ENCODE data around the gene IL1F10.

IL1F10 gene

DNA sequence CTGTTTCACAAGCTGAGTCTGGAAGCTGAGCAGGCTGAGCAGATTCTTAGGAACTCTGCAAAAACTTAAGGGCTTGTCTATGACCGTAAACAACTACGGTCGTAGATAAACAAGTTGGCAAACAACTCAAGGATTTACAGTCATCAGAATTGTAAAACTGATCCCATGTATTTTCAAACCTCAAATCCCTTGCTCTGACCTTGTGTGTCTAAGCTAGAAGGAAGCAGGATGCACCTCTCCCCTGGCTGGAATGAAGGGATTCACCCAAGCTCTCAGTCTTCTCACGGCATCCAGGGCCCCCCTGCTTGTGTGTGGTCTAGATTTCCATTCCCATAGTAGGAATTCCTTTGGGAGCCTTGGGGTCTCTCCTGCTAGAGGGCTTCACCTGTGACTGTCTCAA, 47.2 kb downstream of the IL1F10 start:
- DNase-seq: no peak

DNA sequence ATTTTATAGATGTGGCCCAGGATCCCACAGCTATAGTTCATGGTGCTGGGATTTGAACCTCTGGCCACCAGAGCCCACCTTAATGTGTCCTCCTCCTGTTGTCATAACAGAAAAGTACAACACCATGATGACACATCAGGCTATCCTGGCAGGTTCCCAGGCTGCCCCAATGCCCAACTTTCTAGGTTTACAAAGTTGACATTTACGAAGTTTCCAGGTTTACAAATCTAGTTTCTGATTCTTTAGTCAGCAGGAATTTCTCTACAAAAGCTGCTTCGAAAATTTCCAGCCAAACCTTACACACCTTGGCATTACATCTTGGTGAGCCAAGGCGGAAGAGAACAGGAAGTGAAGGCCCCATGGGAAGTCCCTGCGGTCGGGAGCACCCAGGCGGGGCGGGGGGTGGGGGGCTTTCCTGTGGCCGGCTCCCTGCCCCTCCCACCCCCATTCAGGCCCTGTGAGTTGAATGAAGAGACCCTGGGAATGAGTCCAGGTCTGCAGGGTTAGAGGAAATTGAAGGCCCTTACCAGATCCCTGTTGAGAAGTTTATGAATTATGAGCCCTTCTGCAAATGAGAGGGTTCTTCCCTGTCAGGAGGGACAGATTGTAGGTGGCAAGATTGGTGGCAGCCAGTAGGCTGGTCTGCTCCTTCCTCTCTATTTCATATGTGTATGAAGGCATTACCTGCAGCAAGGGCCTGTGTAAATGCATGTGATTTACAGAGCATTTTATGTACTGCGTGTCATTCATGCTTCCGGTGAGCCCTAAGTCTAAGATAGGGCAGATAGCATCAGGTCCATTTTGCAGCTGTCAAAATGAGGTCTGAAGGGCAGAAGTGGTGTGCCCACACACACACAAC, 48.6 kb downstream of the IL1F10 start:
- DNase-seq: no peak

DNA sequence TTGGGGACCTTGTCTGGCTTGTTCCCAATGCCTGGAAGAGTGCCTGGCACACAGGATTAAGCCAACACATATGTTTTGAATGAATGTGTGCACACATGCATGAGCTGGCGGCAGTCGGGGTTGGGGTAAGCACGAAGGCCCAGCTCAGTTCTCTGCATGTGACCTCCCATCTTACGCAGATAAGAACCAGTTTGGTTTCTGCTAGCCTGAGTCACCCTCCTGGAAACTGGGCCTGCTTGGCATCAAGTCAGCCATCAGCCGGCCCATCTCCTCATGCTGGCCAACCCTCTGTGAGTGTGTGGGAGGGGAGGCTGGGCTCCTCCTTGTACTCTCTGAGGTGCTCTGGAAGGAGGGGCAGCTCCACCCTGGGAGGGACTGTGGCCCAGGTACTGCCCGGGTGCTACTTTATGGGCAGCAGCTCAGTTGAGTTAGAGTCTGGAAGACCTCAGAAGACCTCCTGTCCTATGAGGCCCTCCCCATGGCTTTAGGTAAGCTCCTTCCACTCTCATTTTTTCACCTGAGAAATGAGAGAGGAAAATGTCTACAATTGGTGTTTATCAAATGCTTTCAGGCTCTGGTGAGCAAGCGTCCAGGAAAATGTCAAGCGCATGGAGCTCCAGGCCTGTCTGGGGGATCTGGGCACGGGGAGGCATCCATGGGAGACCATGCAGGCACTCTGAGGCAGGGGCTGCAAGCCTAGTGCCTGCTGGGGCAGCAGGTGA, 49.9 kb downstream of the IL1F10 start:
- DNase-seq: no peak

DNA sequence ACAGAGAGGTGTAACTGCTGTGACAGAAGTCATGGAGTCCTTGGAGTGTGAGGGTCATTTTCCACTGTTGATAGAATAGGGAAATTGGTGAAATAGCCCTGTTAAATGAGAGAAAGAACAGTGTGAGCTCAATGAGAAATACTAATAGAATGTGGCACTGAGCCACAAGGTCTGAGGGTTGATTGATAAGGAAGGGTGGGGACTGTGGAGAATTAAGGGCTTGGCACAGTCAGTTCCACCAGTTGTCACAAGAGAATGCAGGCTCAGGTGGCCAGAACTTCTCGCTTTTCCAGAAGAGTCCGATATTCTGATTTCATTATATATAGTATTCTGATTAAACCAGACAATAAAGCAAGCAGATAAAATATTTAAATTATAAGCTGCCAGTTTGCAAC, 50.5 kb downstream of the IL1F10 start:
- no peak for DNase-seq

DNA sequence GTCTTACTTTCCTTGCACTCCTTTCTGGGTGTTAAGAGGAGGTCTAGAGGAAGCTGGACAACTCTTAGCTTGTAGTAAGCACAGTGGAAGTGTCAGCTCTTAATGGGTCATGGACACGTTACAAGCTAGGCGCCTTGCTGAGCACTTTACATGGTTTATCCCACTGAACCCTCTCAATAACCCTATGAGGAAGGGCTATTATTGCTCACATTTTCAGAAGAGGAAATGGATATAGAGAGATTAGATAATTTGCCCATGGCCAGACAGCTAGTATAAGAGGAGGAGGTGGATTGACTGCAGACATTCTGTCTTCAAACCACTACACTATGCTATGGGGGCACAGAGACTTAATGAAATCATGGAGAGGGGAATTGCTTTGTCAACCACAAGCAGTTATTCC, 51.3 kb downstream of the IL1F10 start:
- no peak for DNase-seq

DNA sequence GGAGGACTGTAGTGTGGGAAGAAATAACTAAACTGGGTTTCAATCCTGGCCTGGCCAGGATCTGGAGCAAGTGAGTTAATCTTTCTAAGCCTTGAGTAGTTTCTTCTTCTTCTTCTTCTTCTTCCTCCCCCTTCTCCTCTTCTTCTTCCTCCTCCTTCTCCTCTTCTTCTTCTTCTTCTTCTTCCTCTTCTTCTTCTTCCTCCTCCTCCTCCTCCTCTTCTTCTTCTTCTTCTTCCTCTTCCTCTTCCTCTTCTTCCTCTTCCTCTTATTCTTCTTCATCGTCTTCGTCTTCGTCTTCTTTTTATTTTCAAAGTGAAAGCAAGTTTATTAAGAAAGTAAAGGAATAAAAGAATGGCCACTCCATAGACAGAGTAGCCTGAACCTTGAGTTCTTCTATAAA, 53.1 kb downstream of the IL1F10 start:
- no peak for DNase-seq

DNA sequence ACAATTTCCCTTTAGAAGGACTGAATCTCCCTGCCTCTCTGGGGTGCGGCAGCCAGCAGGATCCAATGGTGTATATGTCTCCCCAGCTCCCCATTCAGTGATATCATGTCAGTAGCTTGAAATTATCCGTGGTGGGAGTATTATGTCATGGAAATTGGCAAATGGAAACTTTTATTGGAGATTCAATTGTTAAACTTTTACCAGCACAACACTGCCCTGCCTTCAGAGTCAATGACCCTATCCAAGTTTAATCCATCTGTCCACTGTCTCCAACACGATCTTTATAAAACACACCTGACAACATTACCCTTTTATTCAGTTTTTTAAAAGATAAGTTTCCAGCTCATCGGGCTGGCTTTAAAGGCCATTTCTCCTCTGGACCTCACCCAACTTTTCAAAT, 54.6 kb downstream of the IL1F10 start:
- DNase-seq: no peak

DNA sequence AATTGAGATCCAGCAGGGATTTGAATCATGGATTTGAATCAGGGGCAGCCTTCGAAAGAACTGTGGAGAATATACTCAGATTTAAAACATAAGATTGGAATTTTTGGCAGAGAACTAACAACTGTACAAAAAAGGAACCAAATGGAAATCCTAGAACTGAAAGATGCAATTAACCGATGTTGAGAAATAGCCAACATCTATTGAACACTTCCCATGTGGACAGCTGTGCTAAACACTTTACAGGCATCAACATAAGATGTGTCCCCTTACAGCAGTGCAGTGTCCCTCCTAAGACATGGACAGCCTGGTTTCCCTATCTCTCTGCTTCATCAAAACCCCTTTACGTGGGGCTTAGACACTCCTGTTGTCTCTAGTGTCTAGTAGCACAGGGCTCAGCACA, 56.0 kb downstream of the IL1F10 start:
- DNase-seq: no peak

DNA sequence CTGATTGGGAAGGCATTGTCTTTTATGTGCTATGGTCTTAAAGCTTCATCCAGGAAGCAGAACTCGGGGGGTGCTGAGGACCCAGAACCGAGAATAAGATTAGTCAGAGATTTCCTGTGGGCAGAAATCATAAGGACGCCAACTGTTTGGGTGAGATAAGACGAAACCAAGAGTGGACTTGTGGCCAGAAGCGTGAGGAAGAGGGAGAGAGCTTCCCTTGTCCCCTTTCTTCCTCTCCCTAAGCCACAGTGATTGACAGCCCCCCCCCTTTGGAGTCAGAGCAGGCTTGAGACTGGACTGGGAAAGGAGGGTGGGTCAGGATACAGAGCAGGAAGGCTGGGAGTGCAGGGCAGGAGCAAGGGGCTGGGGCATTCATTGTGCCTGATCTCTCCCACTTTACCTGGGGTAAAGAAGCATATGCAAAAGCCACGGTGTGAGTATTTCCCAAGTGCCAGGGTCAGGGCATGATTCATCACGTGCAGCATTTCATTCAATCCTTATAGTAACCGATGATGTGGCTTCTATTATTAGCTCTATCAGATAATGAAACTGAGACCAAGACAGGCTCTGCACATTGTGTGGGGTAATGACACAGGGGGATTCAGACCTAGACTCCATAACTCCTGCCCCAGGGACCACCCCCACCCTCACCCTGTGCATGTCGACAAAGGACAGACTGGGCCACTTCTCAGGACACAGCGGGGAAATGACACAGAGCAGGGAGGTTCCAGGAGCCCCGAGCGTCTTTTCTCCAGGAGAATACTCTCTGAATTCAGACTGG, 56.6 kb downstream of the IL1F10 start:
- no peak for DNase-seq

All from NCI-H2171 treated with DMSO at 0.1 percent for 48 hours (cell line).